Endothelial cell of hepatic sinusoid (primary cell): ENCODE measurements around the gene LIN37.

ENCODE experiments used
- in situ Hi-C: cut with HindIII; loops from 2 replicates; pipeline ENCODE4 v1.10.0; 2017; ENCODE audit warnings: low sequenced_read_pairs

Gene LIN37, protein sequence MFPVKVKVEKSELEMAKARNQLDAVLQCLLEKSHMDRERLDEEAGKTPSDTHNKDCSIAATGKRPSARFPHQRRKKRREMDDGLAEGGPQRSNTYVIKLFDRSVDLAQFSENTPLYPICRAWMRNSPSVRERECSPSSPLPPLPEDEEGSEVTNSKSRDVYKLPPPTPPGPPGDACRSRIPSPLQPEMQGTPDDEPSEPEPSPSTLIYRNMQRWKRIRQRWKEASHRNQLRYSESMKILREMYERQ

DNA sequence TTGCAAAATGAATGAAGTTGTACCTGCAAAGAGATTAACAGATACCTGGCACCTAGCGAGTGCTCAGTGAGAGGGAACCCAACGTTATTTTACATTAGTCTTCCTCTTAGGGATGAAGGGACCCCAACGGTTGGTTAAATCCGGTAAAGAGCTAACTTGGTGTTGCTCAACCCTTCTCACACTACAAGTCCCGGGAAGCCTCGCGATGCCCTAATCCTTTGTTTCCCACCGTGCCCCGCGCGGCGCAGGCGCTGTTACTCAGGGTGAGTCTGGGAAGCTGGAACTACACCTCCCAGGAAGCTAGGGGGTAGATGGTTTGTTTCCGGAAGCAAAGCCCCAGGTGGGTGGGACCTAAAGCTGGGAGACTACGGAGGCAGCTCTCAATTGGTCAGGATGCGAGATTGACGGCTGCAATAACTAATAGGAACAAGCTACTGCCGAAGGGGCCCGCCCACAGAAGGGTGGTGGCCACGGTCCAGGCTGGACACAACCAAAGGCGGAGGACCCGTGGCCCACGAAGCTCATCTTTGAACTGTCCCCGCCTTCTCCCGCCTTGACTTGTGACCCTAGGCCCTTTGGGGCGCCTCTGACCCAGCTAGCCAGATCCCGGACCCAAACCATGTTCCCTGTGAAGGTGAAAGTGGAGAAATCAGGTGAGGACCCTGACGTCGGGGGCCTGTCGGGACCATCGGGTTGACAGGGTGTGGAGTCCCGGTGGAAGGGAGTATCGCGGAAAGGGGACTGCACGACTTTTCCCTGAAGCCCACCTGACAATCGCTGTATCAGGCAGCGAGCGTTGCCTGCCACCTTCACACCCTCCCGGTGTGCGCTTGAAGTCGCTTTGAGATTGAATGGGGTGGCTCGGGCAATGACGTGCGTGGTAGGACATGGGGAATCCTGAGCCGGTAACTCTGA, at the start of gene LIN37:
Gene LIN37 (plus strand): TSS at position 471 of the 915 bp plus-strand sequence. CDS start 149 bp downstream, at position 620.
- in situ Hi-C loops, result no loop called here

DNA sequence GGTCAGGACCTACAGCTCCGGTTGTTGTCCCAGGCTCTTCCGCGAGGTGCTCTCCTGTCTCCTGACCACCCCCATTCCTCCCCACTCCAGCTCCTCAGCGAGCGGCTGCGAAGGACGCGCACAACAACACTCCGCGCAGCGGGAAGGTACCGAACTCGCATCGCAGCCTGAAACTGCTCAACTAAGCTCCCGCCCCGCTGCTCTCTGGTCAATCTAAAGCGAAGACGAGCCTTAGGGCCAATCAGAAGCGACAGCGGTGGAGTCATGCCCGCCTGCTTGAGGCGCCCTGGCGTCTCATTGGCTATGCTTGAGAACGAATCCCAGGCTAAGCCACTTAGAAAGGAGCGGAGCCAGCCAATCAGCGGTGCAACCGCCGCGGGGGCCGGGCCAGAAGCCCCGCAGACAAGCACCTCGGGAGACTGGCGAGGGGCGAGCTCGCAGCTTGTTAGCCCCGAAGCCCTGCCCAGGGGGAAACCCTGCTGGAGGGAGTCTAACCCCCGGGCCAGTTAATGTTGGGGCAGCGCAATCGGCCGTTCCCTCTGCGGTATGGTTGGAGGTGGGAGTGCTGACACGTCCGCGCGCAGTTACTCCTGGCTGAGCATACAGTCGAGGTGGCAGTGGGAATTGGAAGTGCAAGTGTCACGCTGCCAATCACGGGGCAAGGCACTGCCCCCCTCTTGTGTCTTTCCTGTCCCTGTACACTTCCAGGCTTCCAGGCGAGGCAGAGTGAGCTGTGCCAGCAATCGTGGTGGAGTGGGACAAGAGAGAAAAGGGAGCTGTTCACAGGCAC, 46.0 kb upstream of the LIN37 start:
- in situ Hi-C loops, result no loop called here

DNA sequence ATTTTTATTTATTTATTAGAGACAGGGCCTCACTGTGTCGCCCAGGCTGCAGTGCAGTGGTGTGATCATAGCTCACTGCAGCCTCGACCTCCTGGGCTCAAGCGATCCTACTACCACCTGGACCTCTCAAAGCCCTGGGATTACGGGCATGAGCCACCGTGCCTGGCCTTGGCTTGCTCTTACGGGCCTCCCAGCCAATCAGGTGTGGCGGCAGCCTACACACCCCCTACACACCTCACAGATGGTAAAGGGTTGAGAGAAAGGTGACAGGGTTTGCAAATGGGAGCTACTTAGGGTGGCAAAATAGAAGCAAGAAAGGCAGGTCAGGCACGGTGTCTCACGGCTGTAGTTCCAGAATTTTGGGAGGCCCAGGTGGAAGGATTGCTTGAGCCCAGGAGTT, 45.0 kb upstream of the LIN37 start:
- in situ Hi-C loops, result no loop called here

DNA sequence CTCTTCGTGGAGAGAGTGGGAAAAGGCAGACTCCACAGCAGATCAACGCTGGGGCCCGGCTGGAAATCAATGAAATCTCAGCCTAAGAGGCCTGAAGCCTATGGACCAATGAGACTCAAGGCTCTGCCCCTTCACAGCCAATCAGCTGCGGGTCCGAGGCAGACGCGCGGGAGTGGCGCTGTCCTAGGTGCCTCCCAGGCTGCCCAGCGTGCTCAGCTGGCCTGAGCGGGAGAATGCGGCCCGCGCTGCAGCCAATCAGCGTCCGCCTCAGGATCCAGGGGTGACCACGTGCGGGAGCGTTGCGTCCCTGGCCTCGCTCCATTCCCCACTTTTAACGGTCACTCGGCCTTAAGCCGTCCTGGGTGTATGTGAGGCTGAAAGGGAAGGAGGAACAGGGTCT, 44.2 kb upstream of the LIN37 start, which contains the start of gene ZBTB32:
Gene ZBTB32 (plus strand): TSS at position 341 of the 400 bp plus-strand sequence. CDS start 10,069 bp downstream, outside the sequence.
- in situ Hi-C loops, result no loop called here

DNA sequence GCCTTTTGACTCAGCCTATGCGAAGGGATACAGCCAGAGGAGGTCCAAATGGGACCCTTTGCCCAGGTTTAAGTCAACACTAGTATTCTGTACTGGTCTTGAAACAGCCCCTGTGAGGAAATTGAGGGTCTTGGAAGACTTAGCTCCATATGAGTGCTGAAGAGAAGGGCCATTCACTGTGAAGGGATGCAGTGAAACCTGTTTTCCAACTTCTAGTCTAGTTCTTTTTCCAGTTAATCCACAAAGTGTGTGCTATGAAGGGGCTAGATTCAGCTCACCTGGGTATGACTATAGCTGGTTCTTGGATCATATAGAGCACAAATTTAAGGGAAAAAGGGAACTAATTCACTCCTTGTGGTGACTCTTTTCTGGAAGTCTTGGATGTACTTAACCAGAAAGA, 40.0 kb upstream of the LIN37 start:
- in situ Hi-C loops, result no loop called here

DNA sequence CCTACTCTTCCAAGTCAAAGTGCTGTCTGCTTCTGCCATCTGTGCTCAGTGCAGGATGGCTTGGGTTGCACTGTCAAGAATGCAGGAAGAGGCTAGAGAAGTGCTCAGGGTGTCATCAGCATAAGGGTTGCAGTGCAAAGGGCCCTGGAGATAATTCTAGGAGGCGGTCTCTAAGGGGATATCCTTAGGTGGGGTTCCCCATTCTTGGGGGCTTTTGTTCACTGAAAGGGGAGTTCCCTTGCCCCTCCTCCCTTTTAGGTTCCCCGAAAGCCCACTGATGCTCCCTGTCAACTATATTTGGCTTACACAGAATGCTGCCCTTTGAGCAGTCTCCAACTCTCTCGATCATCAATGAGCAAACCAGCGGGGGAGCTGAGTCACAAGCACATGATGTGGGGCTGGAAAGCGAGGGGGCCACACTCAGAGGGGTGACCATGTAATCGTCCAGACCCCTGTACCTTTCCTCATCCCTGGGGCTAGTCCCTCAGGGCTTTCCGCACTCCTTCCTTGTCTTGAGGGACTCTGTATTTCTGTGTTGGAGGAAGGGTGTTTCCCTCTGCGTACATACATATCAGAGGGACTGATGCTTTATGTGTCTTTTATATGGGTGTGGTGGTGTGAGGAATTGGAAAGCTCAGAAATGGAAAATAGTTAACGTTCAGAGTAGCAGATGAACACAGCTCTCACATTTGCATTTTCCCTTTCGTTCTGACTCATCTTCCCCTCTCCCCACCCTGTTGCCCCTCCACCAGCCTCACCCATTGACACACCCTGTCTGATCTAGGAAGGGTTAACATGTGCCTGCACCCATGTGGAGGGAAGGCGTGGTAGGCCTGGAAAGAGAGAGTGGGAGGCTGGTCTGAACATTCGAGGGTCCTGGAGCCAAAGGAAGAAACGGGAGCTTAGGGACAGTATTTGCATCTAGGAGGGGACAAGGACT, 37.3 kb upstream of the LIN37 start:
- in situ Hi-C loops, result no loop called here

DNA sequence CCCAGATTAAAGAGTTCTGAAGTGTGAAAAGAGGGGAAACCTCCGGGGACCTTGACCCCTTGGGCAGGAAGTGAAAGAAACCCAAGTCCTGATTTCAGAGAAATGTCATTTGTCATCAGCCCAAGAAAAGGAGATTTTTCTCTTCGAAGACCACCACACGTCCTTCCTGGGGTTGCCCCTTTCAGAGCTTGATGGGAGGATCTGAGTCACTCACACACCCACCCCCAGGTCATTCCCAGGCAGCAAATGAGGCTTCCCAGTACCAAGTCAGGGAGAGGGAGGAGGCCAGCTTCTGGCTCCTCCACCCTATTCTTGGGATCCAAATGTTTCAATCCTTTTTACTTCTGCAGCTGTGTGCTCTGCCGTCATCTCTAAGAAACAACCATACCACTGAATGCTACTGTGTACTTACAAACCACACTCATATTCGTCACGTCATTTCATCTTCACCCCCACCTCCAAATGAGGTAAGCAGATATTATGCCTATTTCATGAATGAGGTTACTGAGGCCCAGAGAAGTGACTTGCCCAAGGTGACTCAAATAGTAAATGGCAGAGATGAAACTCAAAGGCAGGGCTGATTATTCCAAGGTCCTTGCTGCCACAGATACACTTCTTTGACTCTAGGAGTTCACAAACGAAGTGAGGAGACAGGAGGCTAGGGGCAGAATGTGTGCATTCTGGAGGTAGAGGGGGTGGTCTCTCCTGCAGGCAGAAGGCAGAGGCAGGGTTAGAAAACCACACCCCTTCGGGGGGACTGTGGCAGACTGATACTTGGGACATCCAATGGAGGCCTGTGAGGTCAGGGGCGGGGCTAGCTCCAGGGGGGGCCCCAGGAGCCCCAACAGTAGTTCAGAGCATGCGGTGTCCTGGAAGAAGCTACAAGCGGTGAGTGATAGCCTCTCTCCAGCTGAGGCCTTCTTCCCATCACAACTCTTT, 35.5 kb upstream of the LIN37 start:
- in situ Hi-C loops, result no loop called here

DNA sequence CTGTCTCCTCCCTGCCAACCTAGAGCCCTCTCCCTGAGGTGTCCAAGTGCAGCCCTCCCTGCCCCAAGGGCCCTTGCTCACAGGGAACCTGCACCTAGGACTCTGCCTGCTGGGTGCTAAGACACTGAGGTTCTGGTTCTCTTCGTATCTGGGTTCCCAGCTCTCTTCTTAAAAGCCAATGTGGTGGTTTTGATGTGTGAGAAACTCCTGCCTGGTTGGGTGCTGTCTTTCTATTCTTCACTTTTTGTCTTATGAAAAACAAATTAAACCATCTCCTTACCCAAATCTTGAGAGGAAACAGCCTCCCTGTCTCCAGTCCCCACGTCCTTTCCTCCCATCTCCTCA, 34.9 kb upstream of the LIN37 start:
- in situ Hi-C loops, result no loop called here

DNA sequence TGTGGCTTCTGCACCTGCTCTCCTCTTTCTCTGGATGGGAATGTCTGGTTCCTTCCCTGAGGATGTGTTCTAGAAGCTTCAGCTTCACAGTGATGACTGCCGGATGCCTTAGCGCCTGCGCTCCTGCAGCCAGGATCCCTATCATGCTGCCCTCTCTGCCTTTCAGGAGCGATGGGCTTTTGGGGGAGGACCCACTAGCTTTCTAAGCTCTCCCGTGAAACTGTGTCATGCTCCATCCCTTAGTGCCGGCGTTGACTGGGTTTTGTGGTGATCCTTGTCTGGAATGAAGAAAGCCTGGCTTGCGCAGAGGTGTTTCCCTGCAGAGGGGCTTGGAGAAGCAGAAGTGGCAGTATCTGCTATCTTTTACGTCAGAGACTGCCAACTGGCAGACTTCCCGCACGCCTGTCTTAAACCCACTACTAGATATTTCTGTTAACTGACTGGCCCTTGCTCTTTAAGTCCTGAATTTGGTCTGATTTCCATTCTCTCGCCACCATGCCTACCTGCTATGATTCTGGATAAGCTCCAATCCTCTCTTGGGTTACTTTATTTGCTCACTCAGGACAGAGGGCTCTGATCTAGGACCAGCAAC, 34.4 kb upstream of the LIN37 start:
- in situ Hi-C loops, result no loop called here

DNA sequence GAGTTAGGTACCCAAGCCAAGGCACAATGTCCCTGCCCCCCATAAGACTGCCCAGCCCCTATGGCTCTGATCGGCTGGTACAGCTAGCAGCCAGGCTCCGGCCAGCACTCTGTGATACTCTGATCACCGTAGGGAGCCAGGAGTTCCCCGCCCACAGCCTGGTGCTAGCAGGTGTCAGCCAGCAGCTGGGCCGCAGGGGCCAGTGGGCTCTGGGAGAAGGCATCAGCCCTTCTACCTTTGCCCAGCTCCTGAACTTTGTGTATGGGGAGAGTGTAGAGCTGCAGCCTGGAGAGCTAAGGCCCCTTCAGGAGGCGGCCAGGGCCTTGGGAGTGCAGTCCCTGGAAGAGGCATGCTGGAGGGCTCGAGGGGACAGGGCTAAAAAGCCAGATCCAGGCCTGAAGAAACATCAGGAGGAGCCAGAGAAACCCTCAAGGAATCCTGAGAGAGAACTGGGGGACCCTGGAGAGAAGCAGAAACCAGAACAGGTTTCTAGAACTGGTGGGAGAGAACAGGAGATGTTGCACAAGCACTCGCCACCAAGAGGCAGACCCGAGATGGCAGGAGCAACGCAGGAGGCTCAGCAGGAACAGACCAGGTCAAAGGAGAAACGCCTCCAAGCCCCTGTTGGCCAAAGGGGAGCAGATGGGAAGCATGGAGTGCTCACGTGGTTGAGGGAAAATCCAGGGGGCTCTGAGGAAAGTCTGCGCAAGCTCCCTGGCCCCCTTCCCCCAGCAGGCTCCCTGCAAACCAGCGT, 33.6 kb upstream of the LIN37 start:
- in situ Hi-C loops, result no loop called here

DNA sequence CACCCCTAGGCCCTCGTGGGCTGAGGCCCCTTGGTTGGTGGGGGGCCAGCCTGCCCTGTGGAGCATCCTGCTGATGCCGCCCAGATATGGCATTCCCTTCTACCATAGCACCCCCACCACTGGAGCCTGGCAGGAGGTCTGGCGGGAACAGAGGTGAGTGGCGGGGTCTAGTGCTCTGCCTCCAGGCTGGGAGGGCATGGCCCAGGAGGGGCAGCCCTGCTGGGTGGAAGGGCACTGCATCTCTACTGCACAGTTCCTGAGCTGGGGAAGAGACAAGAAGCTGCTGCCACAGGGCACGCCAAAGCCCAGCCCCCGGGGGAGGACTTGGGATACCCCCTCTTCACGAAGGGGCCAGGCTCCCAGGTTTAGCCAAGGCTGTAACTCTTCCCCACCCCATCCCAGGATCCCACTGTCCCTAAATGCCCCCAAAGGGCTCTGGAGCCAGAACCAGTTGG, 33.0 kb upstream of the LIN37 start:
- in situ Hi-C loops, result no loop called here

DNA sequence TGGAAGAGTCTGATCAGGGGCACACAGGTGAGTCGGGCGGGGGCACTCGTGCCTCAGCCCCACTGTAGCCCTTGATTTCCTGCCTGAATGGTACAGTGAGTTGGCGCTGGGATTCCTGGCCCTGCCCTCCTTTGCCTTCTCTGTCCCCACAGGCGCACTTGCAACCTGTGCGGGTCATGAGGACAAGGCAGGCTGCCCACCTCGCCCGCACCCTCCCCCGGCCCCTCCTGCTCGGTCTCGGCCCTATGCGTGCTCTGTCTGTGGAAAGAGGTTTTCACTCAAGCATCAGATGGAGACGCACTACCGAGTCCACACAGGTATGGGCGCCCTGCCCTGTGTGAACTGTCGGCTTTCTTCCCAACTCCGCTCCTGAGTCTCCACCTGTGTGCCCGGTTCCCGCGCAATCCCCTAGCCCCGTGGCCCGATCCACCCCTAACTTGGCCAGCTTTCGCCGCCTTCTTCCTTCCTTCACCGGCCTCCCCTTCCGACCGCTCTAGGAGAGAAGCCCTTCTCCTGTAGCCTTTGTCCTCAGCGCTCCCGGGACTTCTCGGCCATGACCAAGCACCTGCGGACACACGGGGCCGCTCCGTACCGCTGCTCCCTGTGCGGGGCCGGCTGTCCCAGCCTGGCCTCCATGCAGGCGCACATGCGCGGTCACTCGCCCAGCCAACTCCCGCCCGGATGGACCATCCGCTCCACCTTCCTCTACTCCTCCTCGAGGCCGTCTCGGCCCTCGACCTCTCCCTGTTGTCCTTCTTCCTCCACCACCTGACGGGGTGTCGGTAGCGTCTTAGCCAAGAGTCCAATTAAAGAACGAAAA, 32.2 kb upstream of the LIN37 start:
- in situ Hi-C loops, result no loop called here

DNA sequence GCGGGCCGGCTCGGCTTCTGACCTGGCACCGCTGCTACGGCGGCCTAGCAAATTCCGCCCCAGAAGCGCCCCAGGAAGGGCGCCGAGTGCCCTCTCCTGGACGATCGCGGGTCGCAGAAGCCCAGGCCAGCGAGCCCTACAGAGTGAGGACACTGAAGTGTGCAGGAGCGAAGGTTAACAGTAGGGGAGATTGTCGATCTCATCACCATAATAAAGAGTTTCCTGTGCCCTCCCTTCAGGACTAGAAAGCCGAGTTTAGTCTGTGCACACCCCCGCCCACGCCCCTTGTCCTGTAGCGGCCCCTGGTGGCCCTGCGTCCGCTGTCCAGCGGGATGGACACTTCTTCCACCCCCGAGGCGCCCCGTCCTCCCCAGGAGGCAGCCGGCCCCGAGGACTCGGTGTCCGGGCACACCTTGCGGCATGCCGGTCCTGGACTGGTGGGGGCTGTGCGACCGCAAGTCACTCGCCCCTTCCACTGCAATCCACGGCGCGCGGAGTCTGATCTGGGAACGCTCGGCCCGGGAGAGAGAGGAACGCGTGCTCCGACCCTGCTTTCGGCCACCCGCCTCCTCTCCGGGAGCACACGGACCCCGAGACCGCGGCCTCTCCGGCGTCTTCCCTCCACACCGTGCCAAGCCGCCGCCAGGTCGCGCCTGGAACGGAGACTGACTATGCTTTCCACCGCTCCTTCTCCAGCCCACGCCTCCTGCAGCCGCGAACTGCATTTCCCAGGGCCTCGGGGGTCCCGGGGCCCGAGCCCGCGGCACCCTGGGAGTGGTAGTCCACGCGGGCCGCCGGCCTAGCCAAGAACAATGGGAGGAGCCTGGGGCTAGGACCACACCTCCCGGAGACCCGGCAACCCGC, 31.3 kb upstream of the LIN37 start:
- in situ Hi-C loops, result no loop called here

DNA sequence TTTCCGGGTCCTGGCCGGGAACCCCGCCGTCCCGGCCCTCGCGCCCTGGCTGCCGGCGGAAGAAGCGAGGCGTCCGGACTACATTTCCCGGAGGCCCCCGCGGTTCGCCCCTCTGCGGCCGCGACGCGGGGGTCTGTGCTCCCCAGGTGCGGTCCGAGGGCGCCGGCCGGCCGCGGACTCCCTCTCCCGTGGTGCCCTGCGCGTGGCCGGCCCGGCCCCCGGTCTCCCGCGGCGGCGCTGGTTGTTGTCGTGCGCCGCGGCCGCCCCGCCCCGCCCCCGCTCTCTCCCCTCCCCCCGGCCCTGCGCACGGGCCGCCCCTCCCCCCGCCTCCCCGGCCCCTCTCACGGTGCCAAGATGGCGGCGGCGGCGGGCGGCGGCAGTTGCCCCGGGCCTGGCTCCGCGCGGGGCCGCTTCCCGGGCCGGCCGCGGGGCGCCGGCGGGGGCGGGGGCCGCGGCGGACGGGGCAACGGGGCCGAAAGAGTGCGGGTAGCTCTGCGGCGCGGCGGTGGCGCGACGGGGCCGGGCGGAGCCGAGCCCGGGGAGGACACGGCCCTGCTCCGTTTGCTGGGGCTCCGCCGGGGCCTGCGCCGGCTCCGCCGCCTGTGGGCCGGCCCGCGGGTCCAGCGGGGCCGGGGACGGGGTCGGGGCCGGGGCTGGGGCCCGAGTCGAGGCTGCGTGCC, 30.6 kb upstream of the LIN37 start, which contains the start of gene KMT2B:
Gene KMT2B (plus strand): TSS at position 339 of the 680 bp plus-strand sequence. CDS start 16 bp downstream, at position 355.
- in situ Hi-C loops, result no loop called here

DNA sequence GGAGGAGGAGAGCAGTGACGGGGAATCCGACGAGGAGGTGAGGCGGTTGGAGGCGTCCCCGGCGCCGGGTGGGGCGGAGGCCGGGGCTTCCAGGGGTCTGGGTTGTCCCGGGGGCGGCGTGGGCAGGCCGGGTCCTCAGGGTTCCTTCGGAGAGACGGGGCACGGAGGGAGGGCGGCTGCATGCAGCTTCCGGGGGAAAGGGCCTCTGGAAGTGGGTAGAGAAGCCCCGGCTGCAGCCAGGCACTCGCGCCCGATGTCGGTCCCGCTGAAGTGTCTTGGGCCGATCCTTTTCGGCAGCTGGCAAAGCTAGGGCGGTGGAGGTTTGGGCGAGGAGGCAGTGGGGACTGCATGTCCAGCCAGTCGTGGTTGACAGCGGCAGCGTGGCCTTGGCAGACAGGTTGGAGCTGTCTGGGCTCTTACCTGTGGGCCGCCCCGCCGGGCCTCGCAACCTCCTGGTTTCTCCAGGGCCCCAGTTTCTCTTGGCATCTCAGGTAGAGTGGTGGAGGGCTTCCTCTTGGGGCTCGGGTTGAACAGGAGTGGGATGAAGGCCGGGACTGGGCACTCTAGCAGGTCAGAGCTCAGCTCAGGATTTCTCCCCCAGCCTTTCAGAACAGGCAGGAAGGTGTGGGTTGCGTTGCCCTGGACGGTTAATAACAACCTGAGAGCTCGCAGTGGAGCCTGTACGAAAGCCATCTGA, 29.9 kb upstream of the LIN37 start:
- in situ Hi-C loops, result no loop called here
